GM21515 (cell line): ENCODE results near the gene DCTN4.

ENCODE experiments used
- ATAC-seq: cut with Tn5 transposase; IDR thresholded peaks from one replicate; pipeline ENCODE4 v1.9.1; 2021; ENCODE audit not compliant: unreplicated experiment

Gene DCTN4

GRCh38 chr5:150671509-150672236, 87.1 kb downstream of the DCTN4 start:
- no peak for ATAC-seq

GRCh38 chr5:150670948-150671310, 87.9 kb downstream of the DCTN4 start:
- ATAC-seq: no peak

- no peak for ATAC-seq
Measured at GRCh38 chr5:150670275-150670947, 88.4 kb downstream of the DCTN4 start.

GRCh38 chr5:150665044-150665443, 93.8 kb downstream of the DCTN4 start:
- no peak for ATAC-seq

- ATAC-seq: no peak
Measured at GRCh38 chr5:150663936-150664335, 94.9 kb downstream of the DCTN4 start.

- no peak for ATAC-seq
Measured at GRCh38 chr5:150662731-150663516, 95.9 kb downstream of the DCTN4 start.

- no peak for ATAC-seq
Measured at GRCh38 chr5:150661821-150662596, 96.8 kb downstream of the DCTN4 start.

- no peak for ATAC-seq
Measured at GRCh38 chr5:150661086-150661485, 97.7 kb downstream of the DCTN4 start, which contains the start of gene MYOZ3. MYOZ3 (plus strand) TSS chr5:150661251; CDS start chr5:150662942, 1,691 bp downstream.

GRCh38 chr5:150660108-150660831, 98.5 kb downstream of the DCTN4 start:
- no peak for ATAC-seq

- no peak for ATAC-seq
Measured at GRCh38 chr5:150659360-150660107, 99.3 kb downstream of the DCTN4 start.

- ATAC-seq: no peak
Measured at GRCh38 chr5:150658699-150659265, 100.0 kb downstream of the DCTN4 start.
